Posterior vena cava (tissue), 2 donors: ENCODE results near the gene SKIC2. TPM values are rescaled to one million over a fixed set of nuclear protein-coding genes. Genes with fewer than 3 reads are reported as not detected.
"Not testable (repeated sequence)": the region's sequence is repeated elsewhere in the genome, so short reads cannot be mapped to it uniquely, and the experiment has no call there.

Experiments
- DNase-seq: peaks from one replicate; pipeline ENCODE4 v3.0.0-alpha.2; 2020; ENCODE audit warnings: low spot score
- intact Hi-C, 2 donors: fragments of 100-400 bp; cut with DNase I; formaldehyde crosslinking; loops; one replicate each; pipeline versions ENCODE4 v1.14.1 to v1.14.2; 2022 to 2023
- total RNA-seq, 2 donors: library from RNA; stranded (reverse); fragmentation: NEBNext Ultra II Directional; extraction: Animal tissue kit (Norgen Biotek cat#: 25700); gene quantifications; one replicate each; pipeline ENCODE4 v1.2.1, GENCODE V29; 2021
- donor health status: DM: yes; HTN: yes; CAD: no.
- donor health status: DM: yes; HTN: yes; CAD: no.

SKIC2 gene
- total RNA-seq, 2 donors from 2014 or later, result 41.6 to 42.9 TPM

- intact Hi-C loops, DNase-seq: not testable (repeated sequence)
These were observed 22.8 kb downstream of the SKIC2 start, which contains the start of gene C4A for GRCh38 chr6:31981744-31982143. TSS of gene C4A (plus strand) at chr6:31982057. CDS start at chr6:31982108, 51 bp downstream.

DNA sequence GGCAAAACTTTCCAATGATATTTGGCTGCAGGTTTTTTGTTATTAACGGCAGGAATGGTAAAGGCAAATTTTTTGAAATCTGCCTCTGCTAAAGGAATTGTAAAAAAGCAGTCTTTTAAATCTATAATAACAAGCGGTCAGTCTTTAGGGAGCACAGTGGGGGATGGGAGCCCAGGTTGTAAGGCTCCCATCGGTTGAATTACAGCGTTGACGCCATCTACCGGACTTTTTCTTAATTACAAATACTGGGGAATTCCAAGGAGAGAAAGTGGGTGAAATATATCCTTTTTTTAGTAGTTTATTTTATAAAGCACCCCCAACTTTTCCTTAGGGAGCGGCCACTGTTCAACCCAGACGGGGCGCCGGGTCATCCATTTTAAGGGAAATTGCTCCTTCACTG lies 30.4 kb downstream of the SKIC2 start:
- intact Hi-C loops, DNase-seq: not testable (repeated sequence)

DNA sequence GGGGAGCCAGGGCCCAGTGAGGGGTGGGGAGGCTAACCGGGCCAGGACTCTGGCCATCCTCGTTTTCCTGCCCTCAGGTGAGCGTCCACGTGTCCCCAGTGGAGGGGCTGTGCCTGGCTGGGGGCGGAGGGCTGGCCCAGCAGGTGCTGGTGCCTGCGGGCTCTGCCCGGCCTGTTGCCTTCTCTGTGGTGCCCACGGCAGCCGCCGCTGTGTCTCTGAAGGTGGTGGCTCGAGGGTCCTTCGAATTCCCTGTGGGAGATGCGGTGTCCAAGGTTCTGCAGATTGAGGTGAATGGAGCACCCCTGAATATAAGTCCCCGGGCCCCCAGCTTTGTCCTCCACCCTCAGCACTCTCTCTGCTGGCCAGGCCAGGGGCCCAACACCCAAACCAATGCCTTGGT lies 35.4 kb downstream of the SKIC2 start:
- intact Hi-C loops, DNase-seq: not testable (repeated sequence)

DNA sequence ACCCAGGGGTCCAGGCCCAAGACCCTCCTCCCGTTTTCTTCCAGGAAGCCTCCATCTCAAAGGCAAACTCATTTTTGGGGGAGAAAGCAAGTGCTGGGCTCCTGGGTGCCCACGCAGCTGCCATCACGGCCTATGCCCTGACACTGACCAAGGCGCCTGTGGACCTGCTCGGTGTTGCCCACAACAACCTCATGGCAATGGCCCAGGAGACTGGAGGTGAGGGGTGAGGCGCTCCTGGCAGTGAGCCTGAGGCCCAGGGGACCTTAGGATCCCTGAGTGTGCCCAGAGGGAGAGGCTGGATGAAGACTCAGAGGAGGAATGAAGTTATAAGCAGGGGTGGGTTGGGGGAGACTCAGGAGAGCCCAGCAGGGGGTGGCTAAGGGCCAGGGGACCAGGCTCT lies 37.4 kb downstream of the SKIC2 start:
- intact Hi-C loops, DNase-seq: not testable (repeated sequence)

DNA sequence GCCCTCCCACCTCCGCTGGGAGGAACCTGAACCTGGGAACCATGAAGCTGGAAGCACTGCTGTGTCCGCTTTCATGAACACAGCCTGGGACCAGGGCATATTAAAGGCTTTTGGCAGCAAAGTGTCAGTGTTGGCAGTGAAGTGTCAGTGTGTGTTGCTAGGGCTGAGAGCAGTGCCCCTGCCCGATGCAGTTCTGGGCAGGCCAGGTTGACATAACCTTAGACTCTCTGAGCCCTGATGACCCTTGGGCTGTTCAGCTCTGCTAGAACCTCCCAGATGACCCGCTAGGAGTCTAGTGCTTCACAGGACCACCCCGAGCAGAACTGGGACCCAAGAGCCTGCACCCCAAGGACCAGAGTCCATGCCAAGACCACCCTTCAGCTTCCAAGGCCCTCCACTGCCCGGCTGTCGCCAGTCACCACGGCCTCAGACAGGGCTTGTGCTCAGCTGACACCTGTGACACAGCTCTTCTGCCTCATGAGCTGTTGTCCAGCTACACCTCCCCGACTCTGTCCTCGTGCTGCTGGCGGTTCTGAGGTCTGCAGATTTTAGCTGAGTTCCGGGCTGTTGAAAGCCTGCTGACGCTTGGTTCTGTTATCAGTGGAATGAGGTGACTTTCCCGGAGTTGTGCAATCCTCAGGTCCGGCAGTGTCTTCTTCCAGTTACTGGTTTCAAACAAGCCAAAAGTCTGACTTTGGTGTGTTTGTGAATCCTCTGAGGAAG lies 43.7 kb downstream of the SKIC2 start:
- intact Hi-C loops, DNase-seq: not testable (repeated sequence)

DNA sequence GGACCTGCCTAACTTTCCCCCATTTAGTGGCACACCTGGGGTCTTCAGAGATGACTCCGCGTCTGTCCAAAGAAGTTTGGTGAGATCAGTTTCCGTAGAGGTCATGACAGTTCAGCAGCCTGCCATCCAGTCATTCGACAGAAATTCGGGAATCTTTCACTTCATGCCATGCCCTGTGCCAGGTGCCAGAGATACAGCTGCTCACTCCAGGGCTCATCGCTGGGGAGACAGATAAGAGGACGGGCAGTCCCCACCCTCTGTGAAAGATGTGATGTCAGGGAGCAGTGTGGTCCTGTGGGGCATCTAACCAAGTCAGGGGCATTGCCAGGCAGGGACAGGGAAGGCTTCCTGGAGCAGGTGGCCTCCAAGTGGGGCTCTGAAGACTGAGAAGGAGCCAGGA lies 44.3 kb downstream of the SKIC2 start:
- intact Hi-C loops, DNase-seq: not testable (repeated sequence)

GRCh38 chr6:32004393-32004792 lies 45.4 kb downstream of the SKIC2 start:
- intact Hi-C loops, result not testable (repeated sequence)
- peak; percentile 7 for DNase-seq

DNA sequence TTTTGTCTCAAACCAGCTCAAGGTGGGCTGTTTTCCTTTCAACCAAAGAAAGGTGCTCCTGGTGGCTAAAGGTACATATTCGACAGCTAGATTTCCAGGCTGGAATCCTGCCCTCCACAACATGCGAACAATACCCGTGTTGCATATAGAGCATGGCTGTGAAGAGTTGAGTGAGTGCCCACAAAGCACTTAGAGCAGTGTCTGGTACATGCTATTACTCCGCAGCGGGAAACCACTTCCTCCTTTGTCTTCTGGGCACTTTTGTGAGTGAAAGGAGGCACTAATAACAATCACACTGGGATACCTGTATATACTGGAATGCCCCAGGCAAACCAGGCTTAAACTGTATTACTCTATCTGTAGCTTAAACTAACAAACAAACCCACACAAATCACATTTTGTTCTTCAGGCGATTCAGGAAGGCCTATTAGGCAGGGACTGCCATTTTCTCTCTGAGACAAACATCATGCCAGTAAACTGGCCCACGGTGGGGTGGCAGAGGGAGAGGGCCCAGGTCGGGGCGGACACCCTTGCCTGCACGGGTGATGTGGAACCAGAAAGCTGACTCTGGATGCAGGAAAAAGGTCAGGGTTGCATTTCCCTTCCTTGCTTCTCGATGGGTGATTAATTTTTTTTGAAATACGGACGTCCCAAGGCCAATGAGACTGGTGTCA lies 46.0 kb downstream of the SKIC2 start:
- DNase-seq, intact Hi-C loops: not testable (repeated sequence)

GRCh38 chr6:32005538-32005880 lies 46.5 kb downstream of the SKIC2 start:
- DNase-seq, intact Hi-C loops: not testable (repeated sequence)

DNA sequence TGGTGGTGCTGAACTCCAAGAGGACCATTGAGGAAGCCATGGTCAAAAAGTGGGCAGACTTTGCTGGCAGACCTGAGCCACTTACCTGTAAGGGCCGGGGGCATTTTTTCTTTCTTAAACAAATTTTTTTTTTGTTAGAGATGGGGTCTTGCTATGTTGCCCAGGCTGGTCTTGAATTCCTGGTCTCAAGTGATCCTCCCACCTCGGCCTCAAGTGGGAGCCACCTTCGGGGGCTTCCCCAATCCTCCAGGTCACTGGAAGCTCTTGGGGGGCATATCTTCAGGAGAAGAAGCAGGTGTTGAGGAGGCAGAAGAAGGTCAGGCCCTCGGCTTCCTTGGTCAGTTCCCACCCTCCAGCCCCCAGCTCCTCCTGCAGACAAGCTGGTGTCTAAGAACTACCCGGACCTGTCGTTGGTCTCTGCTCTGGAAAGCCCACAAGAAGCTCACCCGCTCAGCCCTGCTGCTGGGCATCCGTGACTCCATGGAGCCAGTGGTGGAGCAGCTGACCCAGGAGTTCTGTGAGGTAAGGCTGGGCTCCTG lies 47.1 kb downstream of the SKIC2 start:
- DNase-seq, intact Hi-C loops: not testable (repeated sequence)

- intact Hi-C loops, DNase-seq: not testable (repeated sequence)
These were observed 48.1 kb downstream of the SKIC2 start for GRCh38 chr6:32007086-32007485.

DNA sequence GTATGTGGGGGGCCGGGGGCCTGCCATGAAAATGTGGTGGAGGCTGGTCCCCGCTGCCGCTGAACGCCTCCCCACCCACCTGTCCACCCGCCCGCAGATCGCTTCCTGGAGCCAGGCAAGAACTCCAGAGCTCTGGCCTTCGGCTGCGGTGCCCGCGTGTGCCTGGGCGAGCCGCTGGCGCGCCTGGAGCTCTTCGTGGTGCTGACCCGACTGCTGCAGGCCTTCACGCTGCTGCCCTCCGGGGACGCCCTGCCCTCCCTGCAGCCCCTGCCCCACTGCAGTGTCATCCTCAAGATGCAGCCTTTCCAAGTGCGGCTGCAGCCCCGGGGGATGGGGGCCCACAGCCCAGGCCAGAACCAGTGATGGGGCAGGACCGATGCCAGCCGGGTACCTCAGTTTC lies 49.1 kb downstream of the SKIC2 start:
- DNase-seq, intact Hi-C loops: not testable (repeated sequence)

- intact Hi-C loops, DNase-seq: not testable (repeated sequence)
These were observed 49.6 kb downstream of the SKIC2 start for GRCh38 chr6:32008616-32009015.

DNA sequence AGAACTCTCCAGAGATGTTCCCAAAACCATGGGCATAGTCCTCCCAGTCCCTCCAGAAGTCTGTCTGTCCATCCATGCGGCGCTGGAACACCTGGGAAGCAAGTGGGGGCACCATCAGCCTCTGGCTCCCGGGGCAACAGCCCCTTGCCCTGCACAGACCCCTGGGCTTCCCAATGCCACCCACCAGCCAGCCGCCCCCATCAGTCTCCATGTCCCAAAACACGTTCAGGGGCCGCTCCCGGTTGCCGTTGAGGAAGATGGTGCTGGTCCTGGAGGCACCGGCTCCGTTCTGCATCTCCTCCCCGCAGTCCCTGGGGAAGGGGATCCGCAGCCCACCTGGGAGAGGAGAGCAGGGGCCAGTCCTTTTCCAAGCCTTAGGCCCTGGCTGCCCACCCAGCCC lies 50.6 kb downstream of the SKIC2 start:
- intact Hi-C loops, result not testable (repeated sequence)

DNA sequence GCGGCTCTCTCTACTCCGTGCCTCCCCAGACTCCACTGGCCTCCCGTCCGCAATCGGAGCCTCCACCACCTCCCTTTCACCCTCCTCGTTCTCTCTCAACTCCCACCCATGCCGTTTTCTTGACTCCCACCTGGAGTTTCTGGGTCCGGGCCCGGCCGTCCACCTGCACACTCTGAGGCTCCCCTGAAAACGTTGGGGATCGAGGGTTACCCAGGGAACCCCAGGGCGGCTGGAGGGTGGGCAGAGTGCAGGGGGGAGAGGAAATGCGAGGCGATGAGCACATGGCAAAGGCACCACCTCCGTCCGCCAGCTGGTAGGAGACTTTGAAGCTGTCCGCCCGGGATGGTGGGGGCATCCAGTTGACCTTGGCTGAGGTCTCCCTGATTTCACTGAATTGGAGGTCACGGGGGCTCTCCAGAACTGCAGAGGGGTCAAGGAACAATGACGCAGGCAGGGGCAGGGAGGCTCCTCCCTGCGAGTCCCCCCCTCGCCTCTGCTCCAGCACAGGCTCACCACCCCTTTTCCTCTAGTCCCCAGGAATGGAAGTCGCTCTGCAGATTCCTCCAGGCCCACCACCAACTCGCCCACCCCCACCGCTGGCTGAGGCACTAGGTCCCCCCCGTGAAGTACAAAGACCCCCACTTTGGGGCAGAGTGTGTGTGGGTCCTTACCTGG lies 52.0 kb downstream of the SKIC2 start:
- DNase-seq, intact Hi-C loops: not testable (repeated sequence)

More for the DNA sequence above, 50.6 kb downstream of the SKIC2 start:
- not testable (repeated sequence) for DNase-seq

DNA sequence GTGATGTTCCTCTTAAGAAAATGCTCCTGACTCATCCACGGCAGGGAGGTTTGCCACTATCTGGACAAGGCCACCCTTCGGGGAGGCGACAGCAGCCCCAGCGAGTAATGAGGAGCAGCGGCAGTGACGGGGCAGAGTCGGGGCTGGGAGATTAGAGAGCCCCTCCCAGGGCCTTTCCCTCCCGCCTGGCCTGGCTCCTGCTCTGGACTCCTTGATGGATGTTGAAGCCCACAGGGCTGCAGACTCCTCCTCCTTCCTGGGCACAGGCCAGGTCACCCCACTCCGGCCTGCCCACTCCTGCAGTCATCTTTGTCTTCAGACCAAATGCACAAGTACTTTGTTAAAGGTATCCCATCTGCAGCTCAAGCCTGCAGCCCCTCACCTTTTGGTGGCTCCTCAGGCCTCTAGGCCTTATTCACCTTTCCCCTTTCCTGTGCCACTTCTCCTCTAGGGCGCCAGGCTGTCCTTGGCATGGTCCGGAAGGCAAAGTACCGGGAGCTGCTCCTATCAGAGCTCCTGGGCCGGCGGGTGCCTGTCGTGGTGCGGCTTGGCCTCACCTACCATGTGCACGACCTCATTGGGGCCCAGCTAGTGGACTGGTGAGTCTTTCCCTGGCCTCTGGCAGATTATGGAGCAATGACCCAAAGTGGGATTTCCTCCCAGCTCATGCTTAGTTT lies 54.1 kb downstream of the SKIC2 start:
- DNase-seq, intact Hi-C loops: not testable (repeated sequence)

DNA sequence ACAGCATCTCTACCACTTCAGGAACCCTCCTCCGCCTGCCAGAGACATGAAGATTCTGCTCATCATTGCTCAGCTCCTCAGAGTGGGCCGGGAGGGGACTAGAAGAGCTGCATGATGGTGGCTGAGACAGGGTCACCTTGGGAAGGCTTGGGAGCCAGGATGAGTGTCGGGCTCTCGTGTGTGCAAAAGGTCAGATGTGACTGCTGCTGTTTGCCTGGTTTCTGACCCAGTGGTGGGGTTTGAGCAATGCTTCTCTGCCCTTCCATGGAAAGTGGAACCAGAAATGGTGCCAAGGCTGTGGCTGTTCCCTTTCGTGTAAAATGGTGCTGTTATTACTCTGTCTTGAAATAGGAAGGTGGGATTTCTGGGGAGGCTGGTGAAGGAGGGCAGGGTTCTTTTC lies 54.8 kb downstream of the SKIC2 start:
- DNase-seq, intact Hi-C loops: not testable (repeated sequence)

- DNase-seq, intact Hi-C loops: not testable (repeated sequence)
These were observed 55.6 kb downstream of the SKIC2 start, which contains the start of gene C4B for GRCh38 chr6:32014547-32014946. TSS of gene C4B (plus strand) at chr6:32014795. CDS start at chr6:32014846, 51 bp downstream.
